BE2C (cell line): ENCODE measurements around the gene ITGB5.
"Not testable (repeated sequence)": the region's sequence is repeated elsewhere in the genome, so short reads cannot be mapped to it uniquely, and the experiment has no call there.

Experiments used
- DNase-seq: peaks from one replicate; pipeline ENCODE4 v3.0.0-alpha.2; 2020
- H3K27me3 ChIP-seq: fragments of 250-450 bp; sonication (Bioruptor Pico); 2 replicates; pipeline ENCODE4 v1.5.1; 2020; ENCODE audit warnings: mild to moderate bottlenecking
- H3K36me3 ChIP-seq: fragments of 250-450 bp; sonication (Bioruptor Pico); 2 replicates; pipeline ENCODE4 v1.5.1; 2020; ENCODE audit warnings: mild to moderate bottlenecking
- H3K4me1 ChIP-seq: fragments of 250-450 bp; sonication (Bioruptor Pico); 2 replicates; pipeline ENCODE4 v1.5.1; 2020
- H3K4me3 ChIP-seq: 2 replicates; pipeline ENCODE4 v1.5.1; 2011; ENCODE audit warnings: low read depth, low read length
- H3K9me3 ChIP-seq: fragments of 250-450 bp; sonication (Bioruptor Pico); 2 replicates; pipeline ENCODE4 v1.5.1; 2020
- TF ChIP-seq, protein P1 (sequence below): IDR thresholded peaks from 2 replicates; pipeline ENCODE4 v1.5.1; 2012; ENCODE audit warnings: mild to moderate bottlenecking, low read depth, low read length

ITGB5 gene

DNA sequence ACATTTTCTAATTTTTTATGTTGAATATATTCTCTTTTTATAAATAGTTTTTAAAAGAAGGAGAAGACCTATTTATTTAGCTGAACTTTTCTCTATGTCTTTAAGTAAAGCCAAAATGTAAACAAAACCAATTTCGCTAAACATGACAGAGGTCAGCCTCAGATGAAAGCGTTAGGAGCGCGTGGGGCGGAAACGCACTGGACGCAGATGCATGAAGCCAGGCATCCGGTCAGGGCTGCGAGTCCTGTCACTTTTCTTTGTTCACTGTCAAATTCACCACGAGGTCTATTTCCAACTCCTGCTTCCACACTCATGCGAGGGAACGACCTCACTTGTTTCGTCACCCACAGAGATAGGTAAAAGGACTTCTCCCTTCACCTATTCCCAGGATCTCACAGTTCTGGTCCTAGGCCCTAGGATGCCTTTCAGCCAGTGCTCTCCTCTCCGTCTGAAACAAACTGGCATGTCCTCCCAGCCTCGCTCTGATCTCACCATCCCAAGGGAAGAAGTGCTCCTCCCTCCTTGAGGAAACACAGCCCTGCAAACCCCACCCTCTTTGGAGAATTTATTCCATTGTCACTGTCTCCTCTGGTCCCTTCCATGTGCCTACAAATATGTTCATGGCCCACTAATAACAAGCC lies 57.9 kb downstream of the ITGB5 start:
- TF ChIP-seq, protein P1, sequence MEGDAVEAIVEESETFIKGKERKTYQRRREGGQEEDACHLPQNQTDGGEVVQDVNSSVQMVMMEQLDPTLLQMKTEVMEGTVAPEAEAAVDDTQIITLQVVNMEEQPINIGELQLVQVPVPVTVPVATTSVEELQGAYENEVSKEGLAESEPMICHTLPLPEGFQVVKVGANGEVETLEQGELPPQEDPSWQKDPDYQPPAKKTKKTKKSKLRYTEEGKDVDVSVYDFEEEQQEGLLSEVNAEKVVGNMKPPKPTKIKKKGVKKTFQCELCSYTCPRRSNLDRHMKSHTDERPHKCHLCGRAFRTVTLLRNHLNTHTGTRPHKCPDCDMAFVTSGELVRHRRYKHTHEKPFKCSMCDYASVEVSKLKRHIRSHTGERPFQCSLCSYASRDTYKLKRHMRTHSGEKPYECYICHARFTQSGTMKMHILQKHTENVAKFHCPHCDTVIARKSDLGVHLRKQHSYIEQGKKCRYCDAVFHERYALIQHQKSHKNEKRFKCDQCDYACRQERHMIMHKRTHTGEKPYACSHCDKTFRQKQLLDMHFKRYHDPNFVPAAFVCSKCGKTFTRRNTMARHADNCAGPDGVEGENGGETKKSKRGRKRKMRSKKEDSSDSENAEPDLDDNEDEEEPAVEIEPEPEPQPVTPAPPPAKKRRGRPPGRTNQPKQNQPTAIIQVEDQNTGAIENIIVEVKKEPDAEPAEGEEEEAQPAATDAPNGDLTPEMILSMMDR: no peak
- no peaks in the 10 kb centered on the region for H3K27me3 ChIP-seq
- no peak for DNase-seq
- H3K4me3 ChIP-seq: no peak overlapping the region
- no peaks in the 10 kb centered on the region; the same call in 1 of the 2 replicates for H3K36me3 ChIP-seq
- no peaks in the 10 kb centered on the region for H3K9me3 ChIP-seq
- peaks cover 9% of the 10 kb centered on the region; the same call in 1 of the 2 replicates for H3K4me1 ChIP-seq

GRCh38 chr3:124827476-124828206 lies 59.5 kb downstream of the ITGB5 start:
- DNase-seq, H3K4me3 ChIP-seq, H3K4me1 ChIP-seq, H3K36me3 ChIP-seq, H3K27me3 ChIP-seq, H3K9me3 ChIP-seq: not testable (repeated sequence)
- TF ChIP-seq, protein P1: peak; percentile 36

DNA sequence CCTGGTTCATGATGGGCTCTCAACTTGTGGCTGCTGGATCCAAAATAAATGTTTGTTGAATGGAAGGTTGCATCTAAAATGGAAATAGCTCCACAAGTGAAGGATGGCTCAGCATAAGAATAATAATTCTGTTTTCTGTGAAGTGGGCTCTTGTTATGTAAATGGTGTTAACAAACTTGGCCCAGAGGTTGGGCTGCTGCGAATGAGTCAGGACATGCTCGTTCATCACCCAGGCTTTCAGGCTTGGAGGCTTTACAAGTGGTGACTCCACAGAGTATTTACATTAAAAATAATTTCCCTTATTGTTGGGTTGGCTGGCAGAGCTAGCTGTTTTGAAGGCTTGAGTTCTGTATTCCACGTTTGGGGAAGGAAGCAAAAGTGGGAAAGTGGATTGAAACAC lies 60.5 kb downstream of the ITGB5 start:
- Histone ChIP-seq H3K4me3 (no peak overlapping the region), H3K4me1 (peaks cover 7% of the 10 kb centered on the region; the same call in 1 of the 2 replicates), H3K27me3 (no peaks in the 10 kb centered on the region), H3K36me3 (no peaks in the 10 kb centered on the region; the same call in 1 of the 2 replicates), H3K9me3 (no peaks in the 10 kb centered on the region)
- DNase-seq: no peak
- TF ChIP-seq, protein P1: no peak

GRCh38 chr3:124824286-124824915 lies 62.8 kb downstream of the ITGB5 start:
- no peaks in the 10 kb centered on the region for H3K9me3 ChIP-seq
- peaks cover 7% of the 10 kb centered on the region for H3K36me3 ChIP-seq
- H3K4me1 ChIP-seq: no peaks in the 10 kb centered on the region
- TF ChIP-seq, protein P1: no peak
- H3K4me3 ChIP-seq: no peak overlapping the region
- DNase-seq: no peak
- no peaks in the 10 kb centered on the region for H3K27me3 ChIP-seq

GRCh38 chr3:124823648-124824047 lies 63.5 kb downstream of the ITGB5 start:
- no peak for DNase-seq
- Histone ChIP-seq H3K4me1 (no peaks in the 10 kb centered on the region), H3K36me3 (peaks cover 7% of the 10 kb centered on the region; the same call in 1 of the 2 replicates), H3K4me3 (no peak overlapping the region), H3K27me3 (no peaks in the 10 kb centered on the region), H3K9me3 (no peaks in the 10 kb centered on the region)
- TF ChIP-seq, protein P1: no peak
